HCT116 (cell line): ENCODE results near the gene EPB41L4A. TPM values are rescaled to one million over a fixed set of nuclear protein-coding genes. Genes with fewer than 3 reads are reported as not detected.

Experiments used
- ATAC-seq: fragments of 200-7000 bp; cut with Tn5 transposase; 2 replicates; pipeline ENCODE4 v1.9.1; 2020; ENCODE audit warnings: mild to moderate bottlenecking, moderate library complexity
- BruUV-seq: library from RNA; stranded (reverse); fragments of 400-500 nt; replicated peaks from 2 replicates; lab custom pipeline; 2021; lab: Mats Ljungman, UMichigan
- CTCF ChIA-PET: fragments of 300-600 bp; sonication (Branson Sonifier 250); formaldehyde crosslinking; loops from one replicate; lab custom pipeline; 2021; ENCODE audit warnings: antibody characterized with exemption; lab: Charles Lee
- POLR2A ChIA-PET: fragments of 300-600, 350-600 bp; sonication (Branson Sonifier 250); formaldehyde crosslinking; loops from one replicate; lab custom pipeline; 2021; ENCODE audit warnings: antibody characterized with exemption; lab: Charles Lee
- RAD21 ChIA-PET, 2 experiments: fragments of 300-600 bp; sonication (Branson Sonifier 250); formaldehyde crosslinking; loops; one replicate each; lab custom pipeline; 2023; ENCODE audit warnings: low total read pairs in 2 of 2; ENCODE audit not compliant: uncharacterized antibody in 2 of 2, unreplicated experiment in 2 of 2, low non-redundant PET in 1 of 2; lab: Charles Lee
- DNase-seq: peaks from one replicate; pipeline ENCODE4 v3.0.0-alpha.2; 2010; ENCODE audit warnings: low read depth, low spot score
- H2AFZ ChIP-seq: fragments of 200-600 bp; shearing (Covaris generic), sonication (generic); 2 replicates; pipeline ENCODE4 v1.6.1; 2017; ENCODE audit warnings: low read depth, mixed run types, mixed read lengths, antibody characterized with exemption, low read length; ENCODE audit not compliant: poor library complexity, severe bottlenecking
- H3K27ac ChIP-seq: 2 replicates; pipeline ENCODE4 v1.5.1; 2012; ENCODE audit warnings: low read depth, low read length
- H3K27me3 ChIP-seq: fragments of 200-600 bp; sonication (generic); 2 replicates; pipeline ENCODE4 v1.6.1; 2016; ENCODE audit warnings: mixed run types, low read length, mixed read lengths; ENCODE audit not compliant: insufficient read depth
- H3K36me3 ChIP-seq, 2 experiments: fragments of 200-500 bp in 1 of 2; fragments of 200-600 bp in 1 of 2; sonication (Bioruptor generic) in 1 of 2; sonication (generic) in 1 of 2; 2 replicates each; pipeline versions ENCODE4 v1.5.1 to v1.6.1; 2014 to 2016; ENCODE audit warnings: low read length in 2 of 2, inconsistent platforms in 1 of 2, mixed read lengths in 1 of 2, mixed run types in 1 of 2; ENCODE audit not compliant: insufficient read depth in 2 of 2, control insufficient read depth in 1 of 2
- H3K4me1 ChIP-seq, 2 experiments: fragments of 200-600 bp in 1 of 2; sonication (generic) in 1 of 2; 2 replicates each; pipeline versions ENCODE4 v1.5.1 to v1.6.1; 2012 to 2017; ENCODE audit warnings: low read length in 2 of 2, inconsistent platforms in 1 of 2, mild to moderate bottlenecking in 1 of 2, mixed read lengths in 1 of 2, mixed run types in 1 of 2, moderate library complexity in 1 of 2; ENCODE audit not compliant: insufficient read depth in 2 of 2, control insufficient read depth in 1 of 2
- H3K4me2 ChIP-seq: fragments of 200-600 bp; sonication (generic); 2 replicates; pipeline ENCODE4 v1.6.1; 2017; ENCODE audit warnings: mixed run types, low read length, mixed read lengths
- H3K4me3 ChIP-seq, 2 experiments: fragments of 200-600 bp in 1 of 2; sonication (generic) in 1 of 2; replicated peaks in 1 of 2; 2 replicates each; pipeline ENCODE4 v1.5.1; 2011 to 2016; ENCODE audit warnings: low read length in 2 of 2, control low read depth in 1 of 2, low read depth in 1 of 2, mild to moderate bottlenecking in 1 of 2, mixed read lengths in 1 of 2, mixed run types in 1 of 2
- H3K79me2 ChIP-seq: fragments of 200-600 bp; sonication (generic); 2 replicates; pipeline ENCODE4 v1.6.1; 2017; ENCODE audit warnings: mild to moderate bottlenecking, mixed run types, low read length, moderate library complexity, mixed read lengths; ENCODE audit not compliant: insufficient read depth
- H3K9ac ChIP-seq: fragments of 200-600 bp; sonication (generic); 2 replicates; pipeline ENCODE4 v1.6.1; 2016; ENCODE audit warnings: low read length, mixed read lengths
- H3K9me2 ChIP-seq: fragments of 200-600 bp; sonication (generic), shearing (Covaris generic); 2 replicates; pipeline ENCODE4 v1.6.1; 2017; ENCODE audit warnings: mixed run types, mild to moderate bottlenecking, moderate library complexity; ENCODE audit not compliant: insufficient read depth
- H3K9me3 ChIP-seq, 2 experiments: fragments of 200-500 bp in 1 of 2; fragments of 200-600 bp in 1 of 2; sonication (Bioruptor generic) in 1 of 2; sonication (generic) in 1 of 2; 2 replicates each; pipeline ENCODE4 v1.6.1; 2014 to 2017; ENCODE audit warnings: low read length in 2 of 2, mixed read lengths in 2 of 2, inconsistent platforms in 1 of 2, low read depth in 1 of 2, mild to moderate bottlenecking in 1 of 2, mixed run types in 1 of 2, moderate library complexity in 1 of 2; ENCODE audit not compliant: control insufficient read depth in 1 of 2, insufficient read depth in 1 of 2
- H4K20me1 ChIP-seq: fragments of 200-600 bp; sonication (generic), shearing (Covaris generic); 2 replicates; pipeline ENCODE4 v1.6.1; 2017; ENCODE audit warnings: mixed run types, mild to moderate bottlenecking, moderate library complexity; ENCODE audit not compliant: insufficient read depth
- CBX3 ChIP-seq: IDR thresholded peaks from 2 replicates; pipeline ENCODE4 v1.6.1; 2012; ENCODE audit warnings: low read depth
- CEBPB ChIP-seq: IDR thresholded peaks from 2 replicates; pipeline ENCODE4 v1.6.1; 2012; ENCODE audit warnings: low read depth
- EGR1 ChIP-seq: IDR thresholded peaks from 2 replicates; pipeline ENCODE4 v1.6.1; 2012; ENCODE audit warnings: low read depth
- EZH2 ChIP-seq: fragments of 200-600 bp; sonication (generic); IDR thresholded peaks from 2 replicates; pipeline ENCODE4 v1.6.1; 2017; ENCODE audit warnings: antibody characterized with exemption, mixed run types
- EZH2phosphoT487 ChIP-seq: fragments of 200-600 bp; IDR thresholded peaks from 2 replicates; pipeline ENCODE4 v1.6.1; 2018; ENCODE audit warnings: antibody characterized with exemption, borderline replicate concordance
- JUND ChIP-seq: IDR thresholded peaks from 2 replicates; pipeline ENCODE4 v1.6.1; 2012
- POLR2A ChIP-seq: IDR thresholded peaks from 2 replicates; pipeline ENCODE4 v1.7.0; 2011; ENCODE audit warnings: borderline replicate concordance; ENCODE audit not compliant: insufficient read depth, insufficient read length; ENCODE audit errors: extremely low read depth
- POLR2AphosphoS5 ChIP-seq: IDR thresholded peaks from 2 replicates; pipeline ENCODE4 v1.6.1; 2011; ENCODE audit warnings: mild to moderate bottlenecking, low read depth, low read length, moderate library complexity
- RAD21 ChIP-seq: IDR thresholded peaks from 2 replicates; pipeline ENCODE4 v1.6.1; 2012; ENCODE audit warnings: low read depth, mild to moderate bottlenecking
- SIN3A ChIP-seq: IDR thresholded peaks from 2 replicates; pipeline ENCODE4 v1.6.1; 2012; ENCODE audit warnings: low read depth
- SP1 ChIP-seq: IDR thresholded peaks from 2 replicates; pipeline ENCODE4 v1.6.1; 2012; ENCODE audit warnings: low read depth
- SRF ChIP-seq: IDR thresholded peaks from 2 replicates; pipeline ENCODE4 v1.6.1; 2012; ENCODE audit warnings: low read depth
- TCF7L2 ChIP-seq: IDR thresholded peaks from 2 replicates; pipeline ENCODE4 v1.7.0; 2011; ENCODE audit warnings: borderline replicate concordance, inconsistent platforms; ENCODE audit not compliant: insufficient read depth, insufficient read length; ENCODE audit errors: extremely low read depth
- ZFX ChIP-seq: fragments of 450-650 bp; IDR thresholded peaks from 2 replicates; pipeline ENCODE4 v1.6.1; 2017
- ZNF274 ChIP-seq: fragments of 200-500 bp; sonication (Bioruptor generic); IDR thresholded peaks from 2 replicates; pipeline ENCODE4 v1.6.1; 2014; ENCODE audit warnings: mild to moderate bottlenecking, low read depth, low read length, inconsistent platforms
- intact Hi-C: fragments of 100-400 bp; cut with micrococcal nuclease; formaldehyde crosslinking; loops from 2 replicates; pipeline ENCODE4 v1.10.0; 2022
- total RNA-seq: library from RNA; stranded (reverse); gene quantifications from one replicate; pipeline ENCODE4 v1.2.1, GENCODE V29; 2021; ENCODE audit not compliant: unreplicated experiment
- TF ChIP-seq, protein P1 (sequence below): IDR thresholded peaks from 2 replicates; pipeline ENCODE4 v1.6.1; 2012
- TF ChIP-seq, protein P2 (sequence below): IDR thresholded peaks from 2 replicates; pipeline ENCODE4 v1.6.1; 2012; ENCODE audit warnings: low read depth
- TF ChIP-seq, protein P3 (sequence below): IDR thresholded peaks from 2 replicates; pipeline ENCODE4 v1.6.1; 2012

EPB41L4A gene
- total RNA-seq, 1 experiment from 2014 or later = 2.8 TPM

DNA sequence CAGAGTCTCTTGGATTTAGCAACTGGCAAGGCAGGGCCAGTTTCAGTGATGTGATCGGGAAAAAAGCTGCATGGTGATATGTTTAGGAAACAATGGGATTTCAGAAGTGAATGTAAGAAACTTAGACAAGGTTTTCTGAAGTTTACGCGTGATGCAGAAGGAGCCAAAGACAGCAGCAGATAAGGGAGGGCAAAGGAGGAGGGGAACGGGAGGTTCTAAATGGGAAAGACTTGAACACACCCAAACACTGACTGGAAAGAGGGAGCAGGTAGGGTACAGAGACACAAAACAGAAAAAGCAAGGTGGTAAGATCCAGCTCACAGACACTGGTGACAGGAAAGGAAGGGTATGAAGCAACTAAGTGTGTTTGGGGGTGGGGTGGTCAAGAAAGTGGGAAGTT is 115.4 kb downstream of the EPB41L4A start:
- TF ChIP-seq SRF = no peak
- TF ChIP-seq, protein P1, sequence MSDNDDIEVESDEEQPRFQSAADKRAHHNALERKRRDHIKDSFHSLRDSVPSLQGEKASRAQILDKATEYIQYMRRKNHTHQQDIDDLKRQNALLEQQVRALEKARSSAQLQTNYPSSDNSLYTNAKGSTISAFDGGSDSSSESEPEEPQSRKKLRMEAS = no peak
- no peak for TF ChIP-seq POLR2AphosphoS5
- TF ChIP-seq, protein P2, sequence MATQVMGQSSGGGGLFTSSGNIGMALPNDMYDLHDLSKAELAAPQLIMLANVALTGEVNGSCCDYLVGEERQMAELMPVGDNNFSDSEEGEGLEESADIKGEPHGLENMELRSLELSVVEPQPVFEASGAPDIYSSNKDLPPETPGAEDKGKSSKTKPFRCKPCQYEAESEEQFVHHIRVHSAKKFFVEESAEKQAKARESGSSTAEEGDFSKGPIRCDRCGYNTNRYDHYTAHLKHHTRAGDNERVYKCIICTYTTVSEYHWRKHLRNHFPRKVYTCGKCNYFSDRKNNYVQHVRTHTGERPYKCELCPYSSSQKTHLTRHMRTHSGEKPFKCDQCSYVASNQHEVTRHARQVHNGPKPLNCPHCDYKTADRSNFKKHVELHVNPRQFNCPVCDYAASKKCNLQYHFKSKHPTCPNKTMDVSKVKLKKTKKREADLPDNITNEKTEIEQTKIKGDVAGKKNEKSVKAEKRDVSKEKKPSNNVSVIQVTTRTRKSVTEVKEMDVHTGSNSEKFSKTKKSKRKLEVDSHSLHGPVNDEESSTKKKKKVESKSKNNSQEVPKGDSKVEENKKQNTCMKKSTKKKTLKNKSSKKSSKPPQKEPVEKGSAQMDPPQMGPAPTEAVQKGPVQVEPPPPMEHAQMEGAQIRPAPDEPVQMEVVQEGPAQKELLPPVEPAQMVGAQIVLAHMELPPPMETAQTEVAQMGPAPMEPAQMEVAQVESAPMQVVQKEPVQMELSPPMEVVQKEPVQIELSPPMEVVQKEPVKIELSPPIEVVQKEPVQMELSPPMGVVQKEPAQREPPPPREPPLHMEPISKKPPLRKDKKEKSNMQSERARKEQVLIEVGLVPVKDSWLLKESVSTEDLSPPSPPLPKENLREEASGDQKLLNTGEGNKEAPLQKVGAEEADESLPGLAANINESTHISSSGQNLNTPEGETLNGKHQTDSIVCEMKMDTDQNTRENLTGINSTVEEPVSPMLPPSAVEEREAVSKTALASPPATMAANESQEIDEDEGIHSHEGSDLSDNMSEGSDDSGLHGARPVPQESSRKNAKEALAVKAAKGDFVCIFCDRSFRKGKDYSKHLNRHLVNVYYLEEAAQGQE = no peak
- no peak for TF ChIP-seq TCF7L2
- TF ChIP-seq, protein P3, sequence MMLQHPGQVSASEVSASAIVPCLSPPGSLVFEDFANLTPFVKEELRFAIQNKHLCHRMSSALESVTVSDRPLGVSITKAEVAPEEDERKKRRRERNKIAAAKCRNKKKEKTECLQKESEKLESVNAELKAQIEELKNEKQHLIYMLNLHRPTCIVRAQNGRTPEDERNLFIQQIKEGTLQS = no peak
- TF ChIP-seq ZFX = no peak
- no peak for TF ChIP-seq EZH2phosphoT487
- no peak for TF ChIP-seq ZNF274
- TF ChIP-seq POLR2A = no peak
- no peak for TF ChIP-seq EGR1
- TF ChIP-seq SP1 = no peak
- no peak for TF ChIP-seq RAD21
- TF ChIP-seq CEBPB = no peak
- TF ChIP-seq JUND = no peak
- TF ChIP-seq EZH2 = no peak
- TF ChIP-seq SIN3A = no peak
- TF ChIP-seq CBX3 = no peak
- DNase-seq (no peak), ATAC-seq (no peak)
- Histone ChIP-seq H4K20me1 (no peaks in the 10 kb centered on the region), H3K36me3 (no peaks in the 10 kb centered on the region), H3K9ac (no peak overlapping the region), H3K27ac (no peak overlapping the region), H2AFZ (no peak overlapping the region), H3K9me3 (no peaks in the 10 kb centered on the region), H3K79me2 (no peaks in the 10 kb centered on the region), H3K4me2 (no peak overlapping the region), H3K9me2 (no peaks in the 10 kb centered on the region), H3K27me3 (0 out of 2 replicates have a peak, but pooled peaks cover 10% of the 10 kb centered on the region), H3K4me1 (no peaks in the 10 kb centered on the region), H3K4me3 (no peak overlapping the region)
- ChIA-PET CTCF (no interaction called here), POLR2A (no interaction called here), RAD21 (no interaction called here)
- no TSS peak for BruUV-seq
- intact Hi-C loops = no loop called here
